NOMO-1 treated with dmso at 0.1 percent for 144 hours (cell line): ENCODE data around the gene ZNF182.
"Not testable (repeated sequence)": the region's sequence is repeated elsewhere in the genome, so short reads cannot be mapped to it uniquely, and the experiment has no call there.

Experiments used
- DNase-seq: peaks from one replicate; lab custom pipeline; 2025; ENCODE audit not compliant: unreplicated experiment; lab: John Stamatoyannopoulos, UW

Gene ZNF182

GRCh38 chrX:48003758-48004457, at the start of gene ZNF182:
Gene ZNF182 (minus strand): TSS chrX:48003989. CDS start chrX:48002609, 1,380 bp downstream.
- peak; percentile 75 for DNase-seq

- DNase-seq: no peak
These were observed 43.1 kb upstream of the ZNF182 start for GRCh38 chrX:48046846-48047245.

GRCh38 chrX:48045410-48046311, 41.9 kb upstream of the ZNF182 start:
- DNase-seq: no peak

GRCh38 chrX:48043056-48043455, 39.3 kb upstream of the ZNF182 start:
- no peak for DNase-seq

GRCh38 chrX:48035891-48036290, 32.1 kb upstream of the ZNF182 start:
- DNase-seq: no peak

GRCh38 chrX:48030641-48031173, 26.9 kb upstream of the ZNF182 start:
- DNase-seq: not testable (repeated sequence)

GRCh38 chrX:48030237-48030636, 26.4 kb upstream of the ZNF182 start:
- DNase-seq: no peak

GRCh38 chrX:48028091-48028490, 24.3 kb upstream of the ZNF182 start:
- DNase-seq: no peak

GRCh38 chrX:48027545-48027944, 23.8 kb upstream of the ZNF182 start:
- DNase-seq: not testable (repeated sequence)

- no peak for DNase-seq
These were observed 21.8 kb upstream of the ZNF182 start for GRCh38 chrX:48025561-48025960.

- DNase-seq: no peak
These were observed 18.9 kb upstream of the ZNF182 start for GRCh38 chrX:48022738-48023137.

- DNase-seq: no peak
These were observed 18.3 kb upstream of the ZNF182 start for GRCh38 chrX:48022100-48022499.

GRCh38 chrX:48021026-48021900, 17.5 kb upstream of the ZNF182 start:
- peak; percentile 54 for DNase-seq

GRCh38 chrX:48020472-48020871, 16.7 kb upstream of the ZNF182 start:
- not testable (repeated sequence) for DNase-seq

GRCh38 chrX:48019892-48020291, 16.1 kb upstream of the ZNF182 start:
- DNase-seq: not testable (repeated sequence)

- not testable (repeated sequence) for DNase-seq
These were observed 13.0 kb upstream of the ZNF182 start for GRCh38 chrX:48016583-48017310.

GRCh38 chrX:48009445-48009960, 5.7 kb upstream of the ZNF182 start:
- DNase-seq: not testable (repeated sequence)

GRCh38 chrX:48006688-48007087, 2.9 kb upstream of the ZNF182 start, which contains the start of gene SPACA5:
Gene SPACA5 (plus strand): TSS chrX:48006988. CDS start chrX:48007803, 815 bp downstream.
- DNase-seq: not testable (repeated sequence)

- no peak for DNase-seq
These were observed 427 bp downstream of the ZNF182 start for GRCh38 chrX:48003367-48003757.

GRCh38 chrX:48002929-48003328, 860 bp downstream of the ZNF182 start:
- no peak for DNase-seq
